22Rv1 (cell line): ENCODE data around the gene RPAP3.

Source experiments
- H3K27ac ChIP-seq: fragments of 450-650 bp; 2 replicates; pipeline ENCODE4 v1.5.1; 2017
- ZFX ChIP-seq: fragments of 450-650 bp; IDR thresholded peaks from 2 replicates; pipeline ENCODE4 v1.6.1; 2017; ENCODE audit warnings: antibody characterized with exemption, borderline replicate concordance
- TF ChIP-seq, protein P1 (sequence below): fragments of 450-650 bp; IDR thresholded peaks from 2 replicates; pipeline ENCODE4 v1.5.1; 2017; ENCODE audit warnings: mild to moderate bottlenecking

Gene RPAP3

DNA sequence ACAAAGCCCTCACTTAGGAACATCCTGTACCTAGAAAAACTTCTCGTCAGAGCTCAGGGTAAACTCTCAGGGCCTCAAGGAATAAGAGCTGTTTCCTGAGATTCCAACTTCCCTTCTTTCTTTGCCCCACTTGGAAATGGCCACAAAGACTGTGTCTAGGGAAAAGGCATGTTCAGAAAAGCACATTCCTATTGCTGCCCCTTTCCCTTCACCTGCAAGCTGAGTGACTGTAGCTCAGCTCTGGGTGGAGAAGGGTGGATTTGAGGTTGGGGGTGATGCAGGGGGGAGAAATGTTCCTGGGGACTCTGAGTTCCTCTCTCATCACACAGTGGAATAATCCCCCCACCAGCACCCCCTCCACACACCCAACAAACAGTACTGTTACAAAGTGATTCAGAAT, 12.7 kb upstream of the RPAP3 start:
- TF ChIP-seq ZFX = no peak
- TF ChIP-seq, protein P1, sequence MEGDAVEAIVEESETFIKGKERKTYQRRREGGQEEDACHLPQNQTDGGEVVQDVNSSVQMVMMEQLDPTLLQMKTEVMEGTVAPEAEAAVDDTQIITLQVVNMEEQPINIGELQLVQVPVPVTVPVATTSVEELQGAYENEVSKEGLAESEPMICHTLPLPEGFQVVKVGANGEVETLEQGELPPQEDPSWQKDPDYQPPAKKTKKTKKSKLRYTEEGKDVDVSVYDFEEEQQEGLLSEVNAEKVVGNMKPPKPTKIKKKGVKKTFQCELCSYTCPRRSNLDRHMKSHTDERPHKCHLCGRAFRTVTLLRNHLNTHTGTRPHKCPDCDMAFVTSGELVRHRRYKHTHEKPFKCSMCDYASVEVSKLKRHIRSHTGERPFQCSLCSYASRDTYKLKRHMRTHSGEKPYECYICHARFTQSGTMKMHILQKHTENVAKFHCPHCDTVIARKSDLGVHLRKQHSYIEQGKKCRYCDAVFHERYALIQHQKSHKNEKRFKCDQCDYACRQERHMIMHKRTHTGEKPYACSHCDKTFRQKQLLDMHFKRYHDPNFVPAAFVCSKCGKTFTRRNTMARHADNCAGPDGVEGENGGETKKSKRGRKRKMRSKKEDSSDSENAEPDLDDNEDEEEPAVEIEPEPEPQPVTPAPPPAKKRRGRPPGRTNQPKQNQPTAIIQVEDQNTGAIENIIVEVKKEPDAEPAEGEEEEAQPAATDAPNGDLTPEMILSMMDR = no peak
- no peak overlapping the region for H3K27ac ChIP-seq

DNA sequence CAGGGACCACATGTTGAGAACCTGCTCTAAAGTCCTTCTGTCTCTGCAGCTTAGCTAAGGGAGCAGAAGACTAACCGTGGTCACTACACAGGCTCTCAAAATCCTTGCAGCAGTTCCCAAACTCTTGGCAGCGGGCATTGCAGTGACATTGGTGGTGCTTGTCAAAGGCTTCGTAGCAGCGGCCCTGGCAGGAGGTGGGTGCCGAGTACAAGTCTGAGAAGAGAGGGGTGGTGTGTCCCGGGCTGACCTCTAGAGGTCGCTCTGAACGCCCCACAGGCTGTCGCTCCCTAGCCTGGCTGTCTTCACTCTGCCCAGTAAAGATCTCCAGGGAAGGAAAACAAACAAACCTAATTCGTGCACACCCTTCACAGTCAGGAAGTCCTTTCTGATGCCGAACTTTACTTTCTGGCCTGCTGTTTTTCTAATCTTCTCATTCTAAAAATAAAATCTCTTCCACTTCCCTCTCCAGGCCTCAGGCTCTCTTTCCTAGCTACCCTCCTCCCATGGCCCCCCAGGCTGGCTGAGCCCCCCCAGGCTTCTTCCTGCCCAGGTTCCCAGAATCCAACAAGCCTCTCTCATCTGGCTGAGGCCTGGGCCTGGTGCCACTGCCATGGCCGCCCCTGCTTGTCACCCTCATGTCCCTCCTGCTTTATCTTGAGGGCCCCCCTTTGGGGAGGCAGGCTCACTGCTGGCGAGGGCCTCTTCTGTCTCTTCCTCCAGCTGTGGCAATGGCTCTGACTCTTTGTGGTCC, 11.8 kb upstream of the RPAP3 start:
- no peak overlapping the region for H3K27ac ChIP-seq
- TF ChIP-seq ZFX = no peak
- TF ChIP-seq, protein P1 = peak; percentile 94

DNA sequence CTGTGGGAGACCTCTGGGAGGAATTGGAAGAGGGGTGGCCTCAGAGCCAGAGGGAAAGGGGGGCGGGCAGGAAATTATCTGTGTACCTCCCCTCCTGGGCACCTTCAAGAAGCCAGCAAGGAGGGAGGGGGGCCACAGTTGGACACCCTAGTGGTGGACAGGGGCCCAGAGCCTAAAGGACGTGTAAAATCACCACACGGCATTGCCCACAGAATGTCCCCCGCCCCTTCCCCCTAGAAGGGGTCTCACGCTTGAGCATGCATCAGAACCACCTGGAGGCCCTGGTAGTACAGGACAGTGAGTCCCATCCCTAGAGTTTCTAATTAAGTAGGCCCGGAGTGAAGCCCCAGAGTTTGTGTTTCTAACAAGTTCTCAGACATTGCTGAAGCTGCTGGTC, 11.2 kb upstream of the RPAP3 start:
- TF ChIP-seq ZFX = no peak
- TF ChIP-seq, protein P1 = no peak
- no peak overlapping the region for H3K27ac ChIP-seq

DNA sequence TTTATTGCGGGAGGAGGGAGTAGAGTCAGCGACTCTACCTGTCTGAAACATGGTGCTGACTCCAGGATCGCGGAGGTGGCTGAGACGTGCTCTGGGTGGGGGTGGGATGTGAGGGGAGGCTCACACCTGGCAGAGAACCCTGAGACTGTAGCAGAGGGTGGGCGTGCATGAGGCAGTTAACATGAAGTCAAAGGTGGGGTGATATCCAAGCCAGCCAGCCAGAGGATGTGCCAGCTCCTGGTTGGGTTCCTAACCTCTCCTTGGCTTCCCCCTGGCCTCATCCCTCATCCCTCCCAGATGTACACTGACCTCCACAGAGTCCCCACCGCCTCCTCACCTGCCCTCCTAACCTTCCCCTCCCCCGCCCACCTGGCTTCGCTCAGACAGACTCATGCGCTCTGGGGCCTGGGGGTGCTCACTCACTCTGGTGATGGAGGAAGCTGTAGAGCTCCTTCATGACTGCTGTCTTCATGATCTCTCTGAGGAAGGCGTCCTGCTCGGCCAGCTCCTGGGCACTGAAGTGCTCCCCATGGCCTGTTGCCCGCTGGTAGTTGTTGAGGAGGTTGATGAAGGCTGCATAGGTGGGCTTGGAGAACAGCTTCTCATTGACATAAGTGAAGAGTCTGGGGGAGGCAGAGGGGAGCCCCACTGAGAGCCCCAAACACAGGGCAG, 10.2 kb upstream of the RPAP3 start:
- TF ChIP-seq, protein P1 = no peak
- TF ChIP-seq ZFX = no peak
- H3K27ac ChIP-seq = peak overlapping the region; percentile 65

DNA sequence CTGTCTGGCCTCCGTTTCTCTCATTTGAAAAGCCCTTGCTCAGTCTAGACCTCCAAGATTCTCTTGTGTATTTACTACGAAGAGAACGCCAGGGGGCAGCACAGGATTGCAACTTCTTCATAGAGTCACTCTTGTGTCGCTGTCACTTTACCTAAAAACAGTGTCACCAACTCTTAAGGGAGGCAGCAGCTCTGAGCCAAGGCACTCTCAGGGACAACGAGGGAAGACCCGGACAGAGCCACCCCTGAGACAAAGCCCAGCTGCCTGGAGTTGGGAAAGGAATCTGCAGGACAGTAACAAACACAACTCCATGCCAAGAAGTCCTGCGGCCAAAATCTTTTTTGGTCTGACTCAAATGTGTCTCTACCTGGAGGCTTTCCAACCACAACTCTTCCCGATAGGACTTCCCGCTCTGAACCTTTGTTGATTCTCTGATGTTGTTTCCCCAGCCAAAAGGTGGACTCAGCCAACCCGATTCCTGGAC, 9.6 kb upstream of the RPAP3 start:
- TF ChIP-seq, protein P1 = peak; percentile 96
- no peak for TF ChIP-seq ZFX

DNA sequence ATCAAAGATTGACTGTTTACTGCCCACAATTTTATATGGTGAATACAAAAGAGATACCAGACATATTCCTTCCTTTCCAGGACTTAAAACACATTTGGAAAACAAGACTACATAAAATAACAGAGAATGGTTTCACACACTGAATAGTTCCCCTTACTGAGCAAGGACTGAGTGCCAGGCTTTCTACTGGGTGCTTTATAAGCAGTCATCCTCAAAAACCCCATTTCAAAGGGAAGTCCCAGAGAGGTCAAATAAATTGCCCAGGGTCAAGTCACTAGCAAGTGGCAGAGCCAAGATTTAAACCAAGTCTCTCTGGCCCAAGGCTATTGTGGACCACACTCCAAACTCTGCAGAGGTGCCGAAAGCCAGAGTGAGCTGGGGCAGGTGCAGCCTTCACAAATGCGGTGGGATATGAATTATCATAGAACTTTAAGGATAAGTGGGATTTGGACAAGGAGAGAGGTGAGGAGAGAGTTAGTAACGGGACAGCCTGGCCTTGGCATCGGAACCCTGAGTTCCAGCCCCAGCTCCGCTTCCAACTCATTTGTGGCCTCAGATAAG, 9.1 kb upstream of the RPAP3 start:
- peak overlapping the region; percentile 65 for H3K27ac ChIP-seq

More for the DNA sequence above, 9.6 kb upstream of the RPAP3 start:
- H3K27ac ChIP-seq = peak overlapping the region; percentile 65

More for the DNA sequence above, 9.1 kb upstream of the RPAP3 start:
- TF ChIP-seq ZFX = no peak
- TF ChIP-seq, protein P1 = no peak
